Trophoblast cell (in vitro differentiated cells and primary cell): ENCODE data around the gene MOV10L1.
A peak's percentile ranks its signal among the peaks of the same experiment; 100 is the strongest.

Source experiments
- DNase-seq, 2 donors: peaks; one replicate each; pipeline ENCODE4 v3.0.0-alpha.2; 2016
- H2AFZ ChIP-seq: 2 replicates; pipeline ENCODE4 v1.6.1; 2013; ENCODE audit warnings: low read length, moderate library complexity, mild to moderate bottlenecking; ENCODE audit not compliant: insufficient read depth, poor library complexity
- H2AK5ac ChIP-seq: 2 replicates; pipeline ENCODE4 v1.6.1; 2013; ENCODE audit warnings: mild to moderate bottlenecking, low read length
- H2BK120ac ChIP-seq: 2 replicates; pipeline ENCODE4 v1.6.1; 2013; ENCODE audit warnings: low read length, mild to moderate bottlenecking, moderate library complexity; ENCODE audit not compliant: insufficient read depth, poor library complexity
- H2BK12ac ChIP-seq: 2 replicates; pipeline ENCODE4 v1.6.1; 2013; ENCODE audit warnings: mild to moderate bottlenecking, low read length, moderate library complexity
- H2BK5ac ChIP-seq: 2 replicates; pipeline ENCODE4 v1.6.1; 2013; ENCODE audit warnings: low read length, low read depth, moderate library complexity, mild to moderate bottlenecking; ENCODE audit not compliant: poor library complexity
- H3K14ac ChIP-seq: 2 replicates; pipeline ENCODE4 v1.6.1; 2013; ENCODE audit warnings: mild to moderate bottlenecking, low read length
- H3K18ac ChIP-seq: 2 replicates; pipeline ENCODE4 v1.6.1; 2013; ENCODE audit warnings: mild to moderate bottlenecking, low read length
- H3K23ac ChIP-seq: 2 replicates; pipeline ENCODE4 v1.6.1; 2013; ENCODE audit warnings: low read length
- H3K27ac ChIP-seq: 2 replicates; pipeline ENCODE4 v1.5.1; 2013; ENCODE audit warnings: low read depth, mild to moderate bottlenecking, inconsistent platforms, low read length, moderate library complexity
- H3K27me3 ChIP-seq: 2 replicates; pipeline ENCODE4 v1.6.1; 2013; ENCODE audit warnings: inconsistent platforms, mild to moderate bottlenecking, low read length, moderate library complexity; ENCODE audit not compliant: insufficient read depth
- H3K36me3 ChIP-seq, 2 experiments: 1 replicate in 1 of 2; 2 replicates in 1 of 2; pipeline ENCODE4 v1.6.1; 2013; ENCODE audit warnings: low read length in 2 of 2, mild to moderate bottlenecking in 2 of 2, moderate library complexity in 1 of 2; ENCODE audit not compliant: insufficient read depth in 2 of 2, control insufficient read depth in 1 of 2
- H3K4ac ChIP-seq: 2 replicates; pipeline ENCODE4 v1.6.1; 2013; ENCODE audit warnings: low read depth, mild to moderate bottlenecking, low read length, moderate library complexity
- H3K4me1 ChIP-seq, 2 experiments: 1 replicate in 1 of 2; 2 replicates in 1 of 2; pipeline ENCODE4 v1.6.1; 2013; ENCODE audit warnings: low read length in 2 of 2, mild to moderate bottlenecking in 2 of 2, moderate library complexity in 1 of 2; ENCODE audit not compliant: insufficient read depth in 2 of 2, control insufficient read depth in 1 of 2
- H3K4me2 ChIP-seq: 2 replicates; pipeline ENCODE4 v1.6.1; 2013; ENCODE audit warnings: inconsistent platforms, mild to moderate bottlenecking, low read length, moderate library complexity
- H3K4me3 ChIP-seq: 2 replicates; pipeline ENCODE4 v1.5.1; 2013; ENCODE audit warnings: mild to moderate bottlenecking, low read depth, low read length, inconsistent platforms
- H3K79me1 ChIP-seq: one replicate; pipeline ENCODE4 v1.6.1; 2013; ENCODE audit warnings: low read length
- H3K79me2 ChIP-seq: 2 replicates; pipeline ENCODE4 v1.6.1; 2013; ENCODE audit warnings: low read length, mild to moderate bottlenecking; ENCODE audit not compliant: control insufficient read depth, insufficient read depth, poor library complexity
- H3K9ac ChIP-seq: 2 replicates; pipeline ENCODE4 v1.6.1; 2013; ENCODE audit warnings: mild to moderate bottlenecking, low read length
- H3K9me3 ChIP-seq: 2 replicates; pipeline ENCODE4 v1.6.1; 2013; ENCODE audit warnings: low read depth, mild to moderate bottlenecking, control low read depth, inconsistent platforms, low read length; ENCODE audit not compliant: insufficient read depth
- H4K12ac ChIP-seq: 2 replicates; pipeline ENCODE4 v1.6.1; 2013; ENCODE audit warnings: low read depth, mild to moderate bottlenecking, low read length, moderate library complexity
- H4K8ac ChIP-seq: 2 replicates; pipeline ENCODE4 v1.6.1; 2013; ENCODE audit warnings: low read depth, mild to moderate bottlenecking, low read length, moderate library complexity
- H4K91ac ChIP-seq: one replicate; pipeline ENCODE4 v1.6.1; 2013; ENCODE audit warnings: low read depth, mild to moderate bottlenecking, low read length, moderate library complexity
- WGBS: extraction: QIAGEN DNeasy Blood & Tissue Kit; methylation state at CpG from one replicate; pipeline ENCODE4 v1.1.7; 2013; ENCODE audit warnings: missing lambda C conversion rate; ENCODE audit not compliant: insufficient read length, insufficient coverage; ENCODE audit errors: extremely low coverage; 5-methylcytosine and 5-hydroxymethylcytosine counted together

The MOV10L1 gene

GRCh38 chr22:50143096-50143495 lies 53.3 kb downstream of the MOV10L1 start:
- Histone ChIP-seq H3K4me2 (no peak overlapping the region), H3K79me1 (no peaks in the 10 kb centered on the region), H3K18ac (no peak overlapping the region), H2BK12ac (no peak overlapping the region), H3K4me1 (peaks cover 3 to 5% of the 10 kb centered on the region in 2 experiments), H3K14ac (no peak overlapping the region), H3K9ac (no peak overlapping the region), H4K8ac (no peak overlapping the region), H2BK5ac (no peak overlapping the region), H3K9me3 (peaks cover 5% of the 10 kb centered on the region), H2BK120ac (no peak overlapping the region), H3K23ac (no peak overlapping the region), H3K27ac (no peak overlapping the region), H4K12ac (no peak overlapping the region), H4K91ac (no peak overlapping the region), H3K4ac (no peak overlapping the region), H2AK5ac (no peak overlapping the region), H2AFZ (no peak overlapping the region), H3K36me3 (no peaks in the 10 kb centered on the region), H3K4me3 (no peak overlapping the region), H3K27me3 (no peaks in the 10 kb centered on the region), H3K79me2 (no peaks in the 10 kb centered on the region)
- no CpG with 5 or more reads among the region's 7 CpGs for WGBS
- no peak for DNase-seq

GRCh38 chr22:50144005-50144614 lies 54.3 kb downstream of the MOV10L1 start:
- H3K9ac ChIP-seq, result no peak overlapping the region
- no peak overlapping the region for H2AK5ac ChIP-seq
- peak overlapping the region; percentile 24 for H3K23ac ChIP-seq
- WGBS, result no CpG with 5 or more reads among the region's 18 CpGs
- H3K27ac ChIP-seq, result no peak overlapping the region
- no peaks in the 10 kb centered on the region for H3K79me1 ChIP-seq
- no peak overlapping the region for H2BK5ac ChIP-seq
- DNase-seq, result no peak
- peaks cover 3 to 5% of the 10 kb centered on the region in 2 experiments for H3K4me1 ChIP-seq
- H3K9me3 ChIP-seq, result peaks cover 5% of the 10 kb centered on the region
- no peak overlapping the region for H4K8ac ChIP-seq
- no peak overlapping the region for H4K12ac ChIP-seq
- H3K4ac ChIP-seq, result no peak overlapping the region
- no peak overlapping the region for H4K91ac ChIP-seq
- H2AFZ ChIP-seq, result no peak overlapping the region
- H3K18ac ChIP-seq, result no peak overlapping the region
- H3K14ac ChIP-seq, result no peak overlapping the region
- H3K36me3 ChIP-seq, result no peaks in the 10 kb centered on the region
- H3K4me3 ChIP-seq, result no peak overlapping the region
- H2BK120ac ChIP-seq, result no peak overlapping the region
- no peaks in the 10 kb centered on the region for H3K79me2 ChIP-seq
- H3K27me3 ChIP-seq, result no peaks in the 10 kb centered on the region
- H3K4me2 ChIP-seq, result no peak overlapping the region
- H2BK12ac ChIP-seq, result no peak overlapping the region

- Histone ChIP-seq H4K91ac (no peak overlapping the region), H3K27me3 (no peaks in the 10 kb centered on the region), H3K9me3 (peaks cover 5% of the 10 kb centered on the region), H3K79me2 (no peaks in the 10 kb centered on the region), H3K14ac (no peak overlapping the region), H3K23ac (no peak overlapping the region), H3K4me1 (peaks cover 3 to 5% of the 10 kb centered on the region in 2 experiments), H2BK5ac (no peak overlapping the region), H2AFZ (no peak overlapping the region), H2AK5ac (peak overlapping the region; percentile 3), H3K9ac (no peak overlapping the region), H2BK120ac (no peak overlapping the region), H3K36me3 (no peaks in the 10 kb centered on the region), H2BK12ac (no peak overlapping the region), H3K4me2 (no peak overlapping the region), H3K4me3 (no peak overlapping the region), H4K12ac (no peak overlapping the region), H3K27ac (no peak overlapping the region), H4K8ac (no peak overlapping the region), H3K4ac (no peak overlapping the region), H3K18ac (no peak overlapping the region), H3K79me1 (no peaks in the 10 kb centered on the region)
- WGBS, result no CpG with 5 or more reads among the region's 25 CpGs
- DNase-seq, result no peak
These were observed 56.1 kb downstream of the MOV10L1 start for GRCh38 chr22:50145721-50146438.

- Histone ChIP-seq H3K9ac (no peak overlapping the region), H3K4me3 (no peak overlapping the region), H2BK12ac (no peak overlapping the region), H3K4ac (no peak overlapping the region), H3K27me3 (no peaks in the 10 kb centered on the region), H3K4me2 (no peak overlapping the region), H4K12ac (no peak overlapping the region), H3K79me1 (no peaks in the 10 kb centered on the region), H3K9me3 (peaks cover 5% of the 10 kb centered on the region), H2AFZ (no peak overlapping the region), H4K8ac (no peak overlapping the region), H3K36me3 (no peaks in the 10 kb centered on the region), H3K18ac (no peak overlapping the region), H2AK5ac (no peak overlapping the region), H3K23ac (no peak overlapping the region), H2BK5ac (no peak overlapping the region), H2BK120ac (no peak overlapping the region), H3K27ac (no peak overlapping the region), H3K79me2 (no peaks in the 10 kb centered on the region), H4K91ac (no peak overlapping the region), H3K14ac (no peak overlapping the region), H3K4me1 (peaks cover 3 to 5% of the 10 kb centered on the region in 2 experiments)
- no CpG with 5 or more reads among the region's 27 CpGs for WGBS
- DNase-seq, result peak; percentile 25 to 61
These were observed 56.8 kb downstream of the MOV10L1 start for GRCh38 chr22:50146439-50147238.
